ENCODE data around the gene FAM222A.

Gene FAM222A

GRCh38 chr12:109760031-109760929, 46.7 kb downstream of the FAM222A start:
- DNase-seq (ENCODE audit: low read depth), result no peak

- DNase-seq (ENCODE audit: low read depth), result no peak
These were observed 47.6 kb downstream of the FAM222A start for GRCh38 chr12:109760930-109761921.

GRCh38 chr12:109762071-109762672, 48.5 kb downstream of the FAM222A start:
- DNase-seq (ENCODE audit: low read depth), result no peak

- no peak for DNase-seq (ENCODE audit: low read depth)
These were observed 49.1 kb downstream of the FAM222A start for GRCh38 chr12:109762673-109763191.

- peak; percentile 36 for DNase-seq (ENCODE audit: low read depth)
These were observed 49.7 kb downstream of the FAM222A start for GRCh38 chr12:109763201-109763841.

GRCh38 chr12:109764123-109764522, 50.5 kb downstream of the FAM222A start:
- no peak for DNase-seq (ENCODE audit: low read depth)

GRCh38 chr12:109764776-109765445, 51.3 kb downstream of the FAM222A start:
- no peak for DNase-seq (ENCODE audit: low read depth)

- no peak for DNase-seq (ENCODE audit: low read depth)
These were observed 51.8 kb downstream of the FAM222A start for GRCh38 chr12:109765446-109765810.

- no peak for DNase-seq (ENCODE audit: low read depth)
These were observed 52.7 kb downstream of the FAM222A start for GRCh38 chr12:109766251-109766778.

- no peak for DNase-seq (ENCODE audit: low read depth)
These were observed 53.8 kb downstream of the FAM222A start for GRCh38 chr12:109767456-109767855.

- no peak for DNase-seq (ENCODE audit: low read depth)
These were observed 54.6 kb downstream of the FAM222A start for GRCh38 chr12:109767991-109768900.

GRCh38 chr12:109768901-109769670, 55.5 kb downstream of the FAM222A start:
- DNase-seq (ENCODE audit: low read depth), result no peak

- DNase-seq (ENCODE audit: low read depth), result no peak
These were observed 56.7 kb downstream of the FAM222A start for GRCh38 chr12:109770104-109770860.

- no peak for DNase-seq (ENCODE audit: low read depth)
These were observed 57.4 kb downstream of the FAM222A start for GRCh38 chr12:109770861-109771670.

GRCh38 chr12:109771746-109772621, 58.4 kb downstream of the FAM222A start:
- DNase-seq (ENCODE audit: low read depth), result no peak

Measured in stromal cell of bone marrow (primary cell).